Brain pericyte (primary cell): Measurements from ENCODE around the gene ZCCHC14.
"Not testable (repeated sequence)": the region's sequence is repeated elsewhere in the genome, so short reads cannot be mapped to it uniquely, and the experiment has no call there.

ENCODE experiments used
- DNase-seq: peaks from one replicate; pipeline ENCODE4 v3.0.0-alpha.2; 2012; ENCODE audit warnings: low read depth, low spot score

The ZCCHC14 gene

GRCh38 chr16:87383505-87384161 is 109.2 kb downstream of the ZCCHC14 start, which contains the start of gene FBXO31:
FBXO31 (minus strand) TSS chr16:87383776; CDS start chr16:87383744, 32 bp downstream.
- peak; percentile 85 for DNase-seq

GRCh38 chr16:87382023-87382785 is 110.6 kb downstream of the ZCCHC14 start:
- DNase-seq: no peak

DNA sequence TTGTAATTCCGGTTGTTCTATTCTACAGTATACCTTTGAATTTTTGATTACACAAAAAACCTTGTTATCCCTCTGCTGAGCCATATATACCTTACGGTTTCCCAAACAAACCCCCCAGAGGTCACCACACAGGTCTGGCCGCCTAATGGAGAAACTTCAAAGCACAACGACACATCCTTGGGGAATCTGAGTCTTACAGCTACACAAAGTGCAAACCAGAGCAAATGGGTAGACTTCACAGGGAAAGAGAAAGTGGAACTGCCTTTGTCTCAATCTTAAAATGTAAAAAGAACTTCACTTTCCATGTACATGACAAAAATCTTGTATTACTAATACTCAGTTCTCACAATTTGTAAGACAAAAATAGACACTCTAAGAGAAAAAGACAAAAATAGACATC is 111.9 kb downstream of the ZCCHC14 start:
- no peak for DNase-seq

GRCh38 chr16:87380403-87380802 is 112.4 kb downstream of the ZCCHC14 start:
- no peak for DNase-seq

- not testable (repeated sequence) for DNase-seq
Observed at GRCh38 chr16:87379312-87379752, 113.5 kb downstream of the ZCCHC14 start.

DNA sequence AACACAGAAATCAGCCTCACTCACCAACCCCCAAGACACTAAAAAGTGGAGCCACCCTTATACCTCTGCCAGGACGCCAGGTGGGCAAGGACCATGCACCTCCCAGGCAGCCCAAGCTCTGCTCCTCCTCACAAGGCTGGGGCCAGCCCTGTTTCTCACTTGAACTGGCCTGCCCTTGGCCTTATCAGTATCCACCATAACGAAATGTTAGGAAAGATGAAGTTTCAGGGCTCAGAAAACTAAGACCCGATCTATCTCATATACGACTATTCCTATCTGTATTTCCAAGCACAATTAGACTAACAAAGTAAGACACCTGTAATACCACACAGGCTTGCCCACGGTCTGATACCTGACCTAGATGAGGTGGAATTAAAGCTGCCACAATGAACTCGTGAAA is 116.2 kb downstream of the ZCCHC14 start:
- DNase-seq: no peak

- DNase-seq: no peak
Observed at GRCh38 chr16:87375426-87376135, 117.2 kb downstream of the ZCCHC14 start.

DNA sequence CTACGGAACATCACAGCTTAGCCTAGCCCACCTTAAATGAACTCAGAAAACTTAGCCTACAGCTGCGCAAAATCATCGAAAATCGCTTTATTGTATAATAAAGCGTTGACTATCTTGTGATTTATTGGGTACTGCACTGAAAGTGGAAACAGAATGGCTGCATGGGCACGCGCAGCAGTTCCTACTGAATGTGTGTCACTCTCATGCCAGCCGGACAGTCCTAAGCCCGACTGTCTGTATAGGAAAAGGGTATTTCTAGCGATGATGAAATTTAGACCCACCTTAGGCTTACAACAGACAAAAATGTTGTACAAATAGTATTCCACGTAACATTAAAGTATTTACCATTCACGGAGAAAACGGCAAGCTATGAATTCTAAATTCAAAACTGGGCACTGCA is 118.5 kb downstream of the ZCCHC14 start:
- no peak for DNase-seq

DNA sequence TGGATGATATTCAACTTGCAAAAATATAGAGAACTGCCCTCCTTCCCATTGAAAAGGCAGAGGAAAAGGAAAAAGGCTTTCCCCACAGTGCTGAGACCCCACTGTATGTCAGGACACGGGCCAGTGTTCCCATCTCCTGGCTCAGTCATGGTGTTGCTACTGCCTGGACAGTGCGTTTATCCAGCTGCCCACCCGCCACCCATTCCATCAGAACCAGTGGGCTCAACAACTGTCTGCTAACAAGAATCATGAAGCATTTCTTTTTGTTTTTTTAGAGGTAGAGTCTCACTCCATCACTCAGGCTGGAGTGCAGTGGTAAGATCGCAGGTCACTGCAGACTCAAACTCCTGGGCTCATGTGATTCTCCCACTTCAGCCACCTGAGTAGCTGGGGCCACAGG is 120.5 kb downstream of the ZCCHC14 start:
- DNase-seq: no peak

- DNase-seq: no peak
Observed at GRCh38 chr16:87371261-87371866, 121.5 kb downstream of the ZCCHC14 start.

- DNase-seq: no peak
Observed at GRCh38 chr16:87369796-87370719, 122.8 kb downstream of the ZCCHC14 start.

DNA sequence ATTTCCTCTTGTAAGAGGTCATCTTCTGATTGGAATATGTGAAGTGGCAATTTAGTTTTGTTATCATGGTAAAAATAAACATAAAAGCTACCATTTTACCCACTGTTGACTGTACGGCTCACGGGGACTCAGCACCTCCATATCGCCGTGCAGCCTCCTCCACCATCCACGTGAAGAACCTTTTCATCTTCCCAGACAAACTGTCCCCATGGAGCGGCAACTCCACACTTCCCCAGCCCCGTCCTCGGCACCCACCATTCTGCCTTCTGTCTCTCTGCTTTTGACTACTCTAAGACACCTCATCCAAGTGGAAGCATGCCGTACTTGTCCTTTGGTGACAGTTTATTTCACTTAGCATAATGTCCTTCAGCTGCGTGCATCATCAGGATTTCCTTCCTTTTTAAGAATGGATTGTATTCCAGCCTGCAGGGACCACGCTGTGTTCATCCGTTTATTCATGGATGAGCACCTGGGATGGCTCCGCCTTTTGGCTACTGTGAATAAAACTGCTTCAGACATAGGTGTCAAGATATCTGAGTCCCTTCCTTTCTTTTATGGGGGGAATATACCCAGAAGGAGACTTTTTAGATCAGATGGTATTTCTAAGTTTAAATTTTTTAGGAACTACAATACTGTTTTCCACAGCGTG is 123.6 kb downstream of the ZCCHC14 start:
- no peak for DNase-seq

- no peak for DNase-seq
Observed at GRCh38 chr16:87368029-87368770, 124.6 kb downstream of the ZCCHC14 start.

DNA sequence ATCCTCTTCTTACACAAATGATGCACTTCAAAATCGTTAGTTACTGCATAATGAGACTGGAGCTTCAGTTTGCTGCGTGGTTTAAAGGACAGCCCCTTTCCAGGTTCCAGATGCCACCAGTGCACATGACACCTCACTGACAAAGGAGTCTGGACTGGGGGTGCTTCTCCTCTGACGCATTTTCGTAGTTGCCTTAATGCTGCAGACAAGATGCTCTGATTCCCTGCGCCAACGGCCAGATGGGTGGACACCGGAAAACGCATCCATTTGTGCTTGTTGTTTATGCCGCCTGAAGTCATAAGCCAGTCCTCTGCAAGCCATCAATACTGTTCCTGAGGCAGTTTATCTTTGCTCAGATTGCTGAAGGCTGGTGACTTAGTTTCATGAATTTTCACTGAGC is 125.3 kb downstream of the ZCCHC14 start:
- DNase-seq: no peak

GRCh38 chr16:87366930-87367329 is 125.9 kb downstream of the ZCCHC14 start:
- DNase-seq: no peak

DNA sequence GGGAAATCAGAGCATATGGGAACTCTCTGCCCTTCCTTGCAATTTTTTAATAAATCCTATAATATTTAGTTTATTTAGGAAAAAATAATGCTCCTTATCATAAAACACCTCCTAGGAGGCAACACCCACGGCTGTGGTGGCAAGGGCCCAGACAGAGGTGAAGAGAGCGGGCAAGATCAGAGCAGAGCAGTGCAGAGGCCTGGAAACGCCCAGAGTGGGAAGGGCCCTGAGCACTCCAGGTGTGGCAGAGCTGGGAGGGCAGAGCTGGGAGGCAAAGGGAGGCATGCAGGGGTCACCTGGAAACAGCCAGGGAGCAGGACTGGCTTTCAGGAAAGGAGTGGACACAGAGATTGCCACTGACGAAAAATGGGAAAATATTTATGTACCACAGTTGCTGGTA is 126.5 kb downstream of the ZCCHC14 start:
- DNase-seq: no peak

DNA sequence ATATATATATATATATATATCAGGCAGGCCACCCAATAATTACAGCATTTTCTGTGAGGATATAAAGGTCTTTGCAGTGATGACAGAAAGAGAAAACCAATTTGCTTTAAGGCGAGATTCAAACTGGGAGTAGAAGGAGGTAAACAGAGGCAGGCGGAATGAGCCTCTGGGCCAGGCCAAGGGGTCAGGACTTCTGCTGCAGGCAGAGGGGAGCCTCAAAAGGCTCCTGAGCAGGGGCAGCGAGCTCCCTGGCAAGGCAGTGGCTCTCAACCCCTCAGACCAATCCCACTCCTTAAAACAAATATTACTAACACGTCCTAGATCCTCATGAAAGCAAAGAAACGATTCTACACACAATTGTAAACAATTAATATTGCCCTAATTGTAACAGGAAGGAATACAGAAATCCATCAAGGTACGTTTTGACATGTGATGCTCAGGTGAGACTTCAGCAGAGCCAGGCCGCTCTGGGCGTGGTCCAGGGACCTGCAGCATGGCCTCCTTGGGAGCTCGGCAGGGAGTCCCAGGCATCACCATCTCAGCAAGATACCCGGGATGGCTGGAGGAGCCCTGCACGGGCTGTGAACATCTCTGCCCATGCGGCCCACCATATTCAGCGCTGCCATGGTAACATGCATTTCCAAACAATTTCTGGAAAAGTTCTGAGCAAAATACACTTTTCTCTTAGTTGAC is 127.7 kb downstream of the ZCCHC14 start:
- DNase-seq: no peak

- DNase-seq: no peak
Observed at GRCh38 chr16:87363771-87364455, 128.9 kb downstream of the ZCCHC14 start.
